GM20000 (cell line): ENCODE measurements around the gene BBS1.
"Not testable (repeated sequence)": the region's sequence is repeated elsewhere in the genome, so short reads cannot be mapped to it uniquely, and the experiment has no call there.

Experiments
- DNase-seq: peaks from one replicate; pipeline ENCODE4 v3.0.0; 2012; ENCODE audit warnings: low spot score
- CTCF ChIP-seq: IDR thresholded peaks from 2 replicates; pipeline ENCODE4 v1.5.1; 2012; ENCODE audit warnings: mild to moderate bottlenecking, control low read depth; ENCODE audit errors: extremely low read depth, missing control alignments

The BBS1 gene

GRCh38 chr11:66510271-66510989 is at the start of gene BBS1:
Gene BBS1 (plus strand): TSS chr11:66510635. CDS start chr11:66510660, 25 bp downstream.
- peak; percentile 89 for DNase-seq

GRCh38 chr11:66462010-66462409 is 48.4 kb upstream of the BBS1 start:
- no peak for DNase-seq
- no peak for TF ChIP-seq CTCF

More at GRCh38 chr11:66510271-66510989, at the start of gene BBS1:
- no peak for TF ChIP-seq CTCF

GRCh38 chr11:66462911-66463310 is 47.5 kb upstream of the BBS1 start:
- no peak for DNase-seq
- TF ChIP-seq CTCF, result no peak

- DNase-seq, result not testable (repeated sequence)
Observed at GRCh38 chr11:66464116-66464515, 46.3 kb upstream of the BBS1 start.

GRCh38 chr11:66464916-66465315 is 45.5 kb upstream of the BBS1 start:
- no peak for TF ChIP-seq CTCF
- DNase-seq, result no peak

GRCh38 chr11:66465373-66466224 is 44.8 kb upstream of the BBS1 start:
- DNase-seq, result no peak
- no peak for TF ChIP-seq CTCF

GRCh38 chr11:66466225-66467033 is 44.0 kb upstream of the BBS1 start, which contains the start of gene PELI3:
Gene PELI3 (plus strand): TSS chr11:66466905. CDS start chr11:66468129, 1,224 bp downstream.
- DNase-seq, result peak; percentile 98

More at GRCh38 chr11:66466225-66467033, 44.0 kb upstream of the BBS1 start, which contains the start of gene PELI3:
- no peak for TF ChIP-seq CTCF
